ENCODE measurements around the gene GABPB2.
A peak's percentile ranks its signal among the peaks of the same experiment; 100 is the strongest.

GABPB2 gene

DNA sequence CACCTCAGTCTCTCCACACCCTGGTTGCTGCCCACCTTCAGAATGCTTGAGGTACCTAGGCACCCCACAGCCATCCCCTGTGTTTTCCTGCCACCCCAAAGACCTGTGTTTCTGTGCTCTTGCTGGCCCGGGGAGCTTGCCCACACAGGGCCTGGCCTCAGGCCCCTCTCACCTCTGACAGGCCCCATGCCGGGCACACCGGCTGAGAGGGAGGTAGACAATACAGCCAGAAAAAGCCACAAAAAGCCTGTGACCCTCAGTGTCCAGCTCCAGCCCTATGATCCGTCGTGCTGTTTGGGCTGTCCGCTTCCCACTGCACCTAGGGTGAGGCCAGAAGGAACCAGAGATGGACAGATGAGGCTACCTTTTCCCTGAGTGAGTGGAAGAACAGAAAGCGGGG, 64.4 kb downstream of the GABPB2 start:
- no peak for DNase-seq

- no peak for DNase-seq
Measured at GRCh38 chr1:151135433-151136385, 65.1 kb downstream of the GABPB2 start.

- DNase-seq, result no peak
Measured at GRCh38 chr1:151137789-151138188, 67.2 kb downstream of the GABPB2 start.

DNA sequence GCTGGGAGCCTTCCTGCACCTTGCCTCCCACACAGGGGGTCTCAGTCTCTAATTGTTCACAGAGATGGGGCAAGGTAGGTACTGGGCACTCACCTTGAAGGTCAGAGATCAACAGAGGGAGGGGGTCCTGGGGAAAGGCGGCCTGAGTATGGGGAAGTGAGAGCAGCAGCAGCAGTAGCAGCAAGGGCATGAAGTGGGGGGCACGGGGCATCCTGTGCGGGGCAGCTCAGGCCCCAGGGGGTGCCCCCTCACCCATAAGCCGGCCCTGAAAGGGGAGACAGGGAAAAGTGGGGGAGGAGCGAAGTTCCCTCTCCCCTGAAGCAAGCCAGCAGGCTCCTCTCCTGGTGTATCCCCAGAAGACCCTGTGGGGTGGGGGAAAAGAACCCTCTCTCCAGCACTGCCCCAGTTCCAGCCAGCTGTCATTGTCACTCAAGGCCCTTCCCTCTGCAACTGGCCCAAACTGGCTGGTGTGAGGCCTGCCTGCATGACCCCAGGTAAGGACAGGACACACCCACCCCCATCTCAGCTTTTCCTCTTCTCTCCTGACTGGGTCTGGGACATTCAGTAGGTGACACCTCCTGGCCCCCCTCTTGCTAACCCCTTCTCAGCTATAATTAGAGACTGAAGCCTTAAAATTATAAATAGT, 72.0 kb downstream of the GABPB2 start:
- no peak for DNase-seq

GRCh38 chr1:151143057-151143435, 72.5 kb downstream of the GABPB2 start:
- DNase-seq, result no peak

DNA sequence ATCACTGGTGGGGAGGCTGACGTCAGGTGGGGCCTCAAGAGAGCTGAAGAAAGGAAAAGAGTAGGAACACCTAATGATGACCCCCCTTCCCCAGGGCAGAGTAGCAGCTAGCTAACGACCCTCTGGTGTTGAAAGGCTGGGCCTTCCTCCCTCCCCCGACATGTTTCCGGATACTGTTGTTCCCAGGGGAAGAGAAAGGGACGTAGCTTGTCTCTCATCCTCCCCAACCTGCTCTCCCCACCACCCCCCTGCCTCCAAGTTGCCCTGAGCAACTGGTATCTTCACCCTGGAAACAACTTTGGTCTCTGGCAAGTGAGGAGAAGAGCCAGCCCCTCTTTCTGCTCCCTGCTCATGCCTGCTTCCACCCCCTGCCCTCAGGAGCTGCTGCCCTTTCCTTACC, 73.4 kb downstream of the GABPB2 start:
- DNase-seq, result no peak

DNA sequence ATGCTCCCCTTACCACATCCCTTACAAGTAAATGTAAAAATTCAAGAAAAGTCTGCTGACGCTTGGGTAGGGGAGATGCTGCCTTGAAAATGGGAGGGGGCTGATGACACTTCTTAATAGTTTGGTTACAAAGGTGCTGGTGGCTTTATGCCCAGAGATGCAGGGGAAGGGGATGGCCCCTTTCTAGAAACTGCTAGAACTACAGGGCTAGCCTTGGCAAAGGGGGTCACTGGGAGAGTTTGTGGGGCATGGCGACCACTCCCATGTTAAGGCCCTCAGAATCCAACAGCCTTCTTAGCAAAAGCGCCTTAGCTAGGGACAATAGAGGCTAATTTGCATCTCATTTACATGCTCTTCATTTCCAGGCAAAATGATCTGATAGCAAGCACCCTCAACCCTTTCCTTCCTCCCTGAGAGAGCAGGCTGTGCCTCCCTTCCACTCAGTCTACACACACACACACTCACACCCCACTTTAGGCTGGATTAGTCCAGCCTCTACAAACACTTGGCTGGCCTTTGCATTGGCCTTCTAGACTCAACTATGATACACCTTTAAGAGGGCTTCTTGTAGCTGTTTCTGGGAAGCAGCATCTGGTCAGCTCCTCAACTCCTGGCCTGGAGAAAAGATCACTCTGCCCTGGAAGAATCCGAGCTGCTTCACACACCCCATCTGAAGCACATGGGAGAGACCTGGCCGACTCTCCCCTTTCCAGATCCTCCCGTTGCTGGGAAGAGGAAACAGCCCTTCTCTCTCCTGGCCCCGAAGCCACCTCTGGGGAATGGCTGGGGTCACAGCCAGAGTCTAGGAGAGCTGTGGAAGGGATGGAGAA, 74.1 kb downstream of the GABPB2 start:
- DNase-seq, result no peak

GRCh38 chr1:151145304-151146071, 74.9 kb downstream of the GABPB2 start:
- DNase-seq, result no peak

DNA sequence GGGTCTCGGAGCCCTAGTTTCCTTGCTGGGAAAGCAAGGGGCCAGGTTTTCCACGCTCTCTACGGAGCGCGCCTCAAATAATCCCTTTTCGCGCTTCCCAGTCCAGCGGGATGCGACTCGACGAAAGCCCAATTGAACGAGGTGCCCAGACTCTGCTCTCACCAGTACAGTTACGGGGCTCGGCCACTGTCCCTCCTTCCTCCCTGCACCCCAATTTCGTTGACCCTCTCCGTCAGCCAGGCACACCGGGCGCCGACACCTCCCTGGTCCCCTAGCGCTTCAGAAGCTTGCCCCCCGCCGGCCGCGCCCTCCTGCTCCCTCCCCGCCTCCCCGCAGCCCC, 75.5 kb downstream of the GABPB2 start:
- DNase-seq, result no peak

DNA sequence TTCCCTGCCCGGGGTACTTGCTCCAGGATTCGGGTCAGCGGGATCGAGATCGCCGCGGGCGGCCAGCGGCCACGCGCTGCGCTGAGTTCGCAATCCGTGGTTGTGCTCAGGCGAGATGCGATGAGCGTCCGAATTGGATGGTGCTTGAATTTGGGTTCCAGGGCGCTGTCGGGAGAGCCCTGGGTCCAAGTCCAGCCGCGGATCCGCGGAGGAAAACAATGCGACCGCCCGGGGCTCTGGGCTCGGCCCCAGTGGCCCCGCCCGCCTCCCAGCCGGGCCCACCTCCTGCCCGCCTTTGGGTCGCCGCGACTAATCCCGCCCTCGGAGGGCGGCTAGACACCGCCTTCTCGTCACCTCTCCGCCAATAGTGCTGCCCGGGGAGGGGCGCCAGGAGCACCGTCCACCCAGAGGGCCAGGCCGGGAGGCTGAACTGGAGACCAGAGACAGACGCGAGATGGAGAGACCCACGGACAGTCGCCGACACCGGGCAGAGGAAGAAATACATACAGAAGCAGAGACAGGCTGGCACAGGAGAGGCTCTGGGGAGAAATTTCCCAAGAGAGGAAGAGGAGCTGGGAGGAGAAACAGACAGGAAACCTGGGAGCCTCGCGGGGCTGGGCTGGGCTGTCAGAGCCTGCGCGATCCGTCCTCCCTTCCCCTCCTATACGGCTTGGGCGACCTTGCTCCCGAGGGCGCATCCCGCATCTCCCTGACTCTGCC, 76.0 kb downstream of the GABPB2 start, which contains the start of gene SEMA6C:
Gene SEMA6C (minus strand): TSS at position 220 of the 720 bp plus-strand sequence. CDS start 4,010 bp downstream, outside the sequence.
- DNase-seq, result peak; percentile 89

DNA sequence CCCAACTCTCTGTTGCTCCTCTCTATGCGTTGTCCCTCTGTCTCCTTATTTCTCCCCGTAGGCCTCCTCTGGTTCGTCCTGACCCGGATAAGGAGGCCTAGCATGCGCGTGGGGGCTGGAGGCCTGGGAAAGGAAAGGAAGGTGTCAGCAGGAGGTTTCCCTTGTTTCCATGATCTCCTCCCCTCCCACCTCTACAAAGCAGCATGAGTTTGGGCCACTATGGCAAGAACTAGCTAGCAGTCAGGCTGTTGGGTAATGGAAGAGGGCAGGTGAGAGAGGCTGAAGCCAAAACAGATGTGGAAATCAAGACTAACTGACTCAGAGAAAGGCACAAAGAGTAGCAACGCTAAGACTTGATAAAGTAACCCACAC, 76.6 kb downstream of the GABPB2 start:
- DNase-seq, result no peak

GRCh38 chr1:151147665-151148064, 77.1 kb downstream of the GABPB2 start:
- no peak for DNase-seq

GRCh38 chr1:151156515-151156819, 85.9 kb downstream of the GABPB2 start, which contains the start of gene TNFAIP8L2:
TSS of gene TNFAIP8L2 (plus strand) at chr1:151156649. CDS start at chr1:151158698, 2,049 bp downstream.
- DNase-seq, result no peak

DNA sequence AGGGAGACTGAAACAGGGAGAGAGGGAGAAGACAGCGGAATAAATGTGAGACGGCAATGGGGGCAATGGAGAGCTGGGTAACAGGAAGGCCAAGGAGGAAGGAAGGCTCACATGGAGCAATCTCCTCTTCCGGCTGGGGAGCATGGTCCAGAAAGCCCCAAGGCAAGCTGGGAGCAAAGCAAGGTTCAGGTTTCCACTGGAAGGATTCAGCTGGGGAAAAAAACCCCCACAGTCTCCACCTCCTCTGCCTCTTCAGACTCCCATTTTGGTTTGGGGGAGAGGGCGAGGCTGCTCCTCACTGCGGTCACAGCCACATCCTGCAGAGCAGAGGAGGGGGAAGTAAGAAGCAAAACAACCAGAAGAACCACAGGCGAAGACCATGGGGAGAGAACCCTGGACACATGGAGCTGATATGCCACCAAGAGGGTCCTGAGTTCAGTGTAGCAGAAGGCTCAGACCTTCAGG, 86.5 kb downstream of the GABPB2 start:
- no peak for DNase-seq

- DNase-seq, result no peak
Measured at GRCh38 chr1:151158326-151158725, 87.8 kb downstream of the GABPB2 start.

DNA sequence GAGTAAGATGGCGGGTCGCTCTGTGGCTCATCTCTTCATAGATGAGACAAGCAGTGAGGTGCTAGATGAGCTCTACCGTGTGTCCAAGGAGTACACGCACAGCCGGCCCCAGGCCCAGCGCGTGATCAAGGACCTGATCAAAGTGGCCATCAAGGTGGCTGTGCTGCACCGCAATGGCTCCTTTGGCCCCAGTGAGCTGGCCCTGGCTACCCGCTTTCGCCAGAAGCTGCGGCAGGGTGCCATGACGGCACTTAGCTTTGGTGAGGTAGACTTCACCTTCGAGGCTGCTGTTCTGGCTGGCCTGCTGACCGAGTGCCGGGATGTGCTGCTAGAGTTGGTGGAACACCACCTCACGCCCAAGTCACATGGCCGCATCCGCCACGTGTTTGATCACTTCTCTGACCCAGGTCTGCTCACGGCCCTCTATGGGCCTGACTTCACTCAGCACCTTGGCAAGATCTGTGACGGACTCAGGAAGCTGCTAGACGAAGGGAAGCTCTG, 88.2 kb downstream of the GABPB2 start:
- DNase-seq, result no peak

DNA sequence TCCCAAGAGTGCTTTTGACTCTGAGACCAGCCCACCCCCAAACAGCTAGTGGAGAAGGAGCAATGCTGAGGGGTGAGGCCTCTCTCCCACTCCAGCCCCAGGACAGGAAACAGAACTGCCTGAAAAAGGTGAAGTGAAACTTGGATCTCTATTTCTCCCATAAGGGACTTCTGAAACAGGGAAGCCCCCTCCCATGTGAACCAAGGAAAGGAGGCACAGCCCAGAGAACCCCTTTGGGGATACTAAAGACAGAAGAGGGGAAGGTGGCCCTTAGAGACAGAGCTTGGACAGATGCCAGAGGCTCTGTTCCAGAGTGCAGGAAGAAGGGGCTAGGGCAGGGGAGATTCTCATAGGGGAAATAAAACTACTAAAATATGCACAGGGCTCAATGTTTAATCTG, 88.8 kb downstream of the GABPB2 start:
- DNase-seq, result no peak

GRCh38 chr1:151164732-151165280, 94.2 kb downstream of the GABPB2 start:
- DNase-seq, result no peak

GRCh38 chr1:151165281-151165737, 94.7 kb downstream of the GABPB2 start:
- no peak for DNase-seq

GRCh38 chr1:151165738-151166504, 95.4 kb downstream of the GABPB2 start, which contains the start of the genes LYSMD1 and SCNM1:
TSS of gene LYSMD1 (minus strand) at chr1:151165902. CDS start at chr1:151165258, 644 bp downstream.
TSS of gene SCNM1 (plus strand) at chr1:151166144. CDS start at chr1:151166153, 9 bp downstream.
- peak; percentile 99 for DNase-seq
